Left lung (tissue), 10 donors: ENCODE results near the gene SCG5. TPM values are rescaled to one million over a fixed set of nuclear protein-coding genes. Genes with fewer than 3 reads are reported as not detected.

ENCODE experiments used
- ATAC-seq: fragments of 200-7000 bp; cut with Tn5 transposase; one replicate; pipeline ENCODE4 v1.9.1; 2020; ENCODE audit warnings: moderate library complexity
- DNase-seq, 4 donors: peaks; one replicate each; pipeline ENCODE4 v3.0.0-alpha.2; 2013 to 2020
- H3K27ac ChIP-seq, 2 donors: fragments of 200-600 bp; sonication (generic) in 1 of 2; one replicate each; pipeline versions ENCODE4 v1.5.0 to v1.8.0; 2020 to 2021
- H3K27me3 ChIP-seq, 2 donors: fragments of 200-600 bp; sonication (generic) in 1 of 2; one replicate each; pipeline versions ENCODE4 v1.5.0 to v1.8.0; 2020 to 2021
- H3K36me3 ChIP-seq, 2 donors: fragments of 200-600 bp; sonication (generic) in 1 of 2; one replicate each; pipeline versions ENCODE4 v1.5.0 to v1.8.0; 2020 to 2021
- H3K4me1 ChIP-seq, 2 donors: fragments of 200-600 bp; one replicate each; pipeline ENCODE4 v1.8.0; 2021
- H3K4me3 ChIP-seq, 2 donors: fragments of 200-600 bp; sonication (generic) in 1 of 2; one replicate each; pipeline versions ENCODE4 v1.5.0 to v1.8.0; 2020 to 2021; ENCODE audit warnings: mild to moderate bottlenecking in 1 of 2
- H3K9me3 ChIP-seq, 2 donors: fragments of 200-600 bp; sonication (generic) in 1 of 2; one replicate each; pipeline versions ENCODE4 v1.5.0 to v1.8.0; 2020 to 2021
- intact Hi-C, 2 donors: fragments of 100-400 bp; cut with DNase I; formaldehyde crosslinking; loops; one replicate each; pipeline versions ENCODE4 v1.11.2 to v1.14.2; 2022
- polyA plus RNA-seq, 6 donors: library from polyadenylated mRNA; unstranded; fragments of 120-200 nt; gene quantifications; one replicate each; pipeline ENCODE4 v1.2.1, GENCODE V29; 2013; ENCODE audit not compliant: insufficient read length in 6 of 6
- total RNA-seq, 2 donors: library from RNA; stranded (reverse); fragmentation: NEBNext Ultra II Directional; extraction: Animal tissue kit (Norgen Biotek cat#: 25700); gene quantifications; one replicate each; pipeline ENCODE4 v1.2.1, GENCODE V29; 2021
- TF ChIP-seq, protein P1 (sequence below), 2 donors: fragments of 200-600 bp; sonication (generic) in 1 of 2; IDR thresholded peaks; one replicate each; pipeline versions ENCODE4 v1.5.0 to v1.8.0; 2021; ENCODE audit warnings: antibody characterized with exemption in 2 of 2
- donor health status: DM: no; HTN: yes; CAD: no.
- donor health status: DM: no; HTN: no; CAD: no.

The SCG5 gene
- total and polyA plus RNA-seq, 8 donors = 0.73 to 12.7 (median 7.7) TPM

DNA sequence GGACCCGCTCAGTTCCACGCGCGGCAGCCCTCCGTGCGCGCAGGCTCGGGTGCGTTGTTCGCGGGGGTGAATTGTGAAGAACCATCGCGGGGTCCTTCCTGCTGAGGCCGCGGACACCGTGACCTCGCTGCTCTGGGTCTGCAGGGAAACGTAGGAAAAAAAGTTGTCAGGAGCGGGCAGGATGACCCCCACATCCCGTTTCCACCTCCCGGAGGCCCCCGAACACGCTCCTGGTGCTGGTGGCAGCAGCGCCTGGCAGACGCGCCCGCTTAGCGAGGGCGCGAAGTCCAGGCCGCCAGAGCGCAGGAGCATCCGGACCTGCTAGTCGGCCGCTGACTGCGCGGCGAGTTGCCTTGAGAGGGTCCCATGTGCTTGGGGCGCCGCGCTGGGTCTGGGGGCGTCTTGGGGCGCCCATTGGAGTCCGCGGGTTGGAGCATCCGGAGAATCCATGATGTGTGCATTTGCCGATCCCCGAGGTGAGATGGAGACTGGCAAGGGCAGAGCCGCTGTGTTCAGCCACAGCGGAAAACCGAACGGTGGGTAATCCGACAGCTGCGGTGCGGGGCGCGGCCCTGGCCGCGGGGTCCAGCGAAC, 76.8 kb downstream of the SCG5 start:
- no peaks in the 10 kb centered on the region for H3K9me3 ChIP-seq

DNA sequence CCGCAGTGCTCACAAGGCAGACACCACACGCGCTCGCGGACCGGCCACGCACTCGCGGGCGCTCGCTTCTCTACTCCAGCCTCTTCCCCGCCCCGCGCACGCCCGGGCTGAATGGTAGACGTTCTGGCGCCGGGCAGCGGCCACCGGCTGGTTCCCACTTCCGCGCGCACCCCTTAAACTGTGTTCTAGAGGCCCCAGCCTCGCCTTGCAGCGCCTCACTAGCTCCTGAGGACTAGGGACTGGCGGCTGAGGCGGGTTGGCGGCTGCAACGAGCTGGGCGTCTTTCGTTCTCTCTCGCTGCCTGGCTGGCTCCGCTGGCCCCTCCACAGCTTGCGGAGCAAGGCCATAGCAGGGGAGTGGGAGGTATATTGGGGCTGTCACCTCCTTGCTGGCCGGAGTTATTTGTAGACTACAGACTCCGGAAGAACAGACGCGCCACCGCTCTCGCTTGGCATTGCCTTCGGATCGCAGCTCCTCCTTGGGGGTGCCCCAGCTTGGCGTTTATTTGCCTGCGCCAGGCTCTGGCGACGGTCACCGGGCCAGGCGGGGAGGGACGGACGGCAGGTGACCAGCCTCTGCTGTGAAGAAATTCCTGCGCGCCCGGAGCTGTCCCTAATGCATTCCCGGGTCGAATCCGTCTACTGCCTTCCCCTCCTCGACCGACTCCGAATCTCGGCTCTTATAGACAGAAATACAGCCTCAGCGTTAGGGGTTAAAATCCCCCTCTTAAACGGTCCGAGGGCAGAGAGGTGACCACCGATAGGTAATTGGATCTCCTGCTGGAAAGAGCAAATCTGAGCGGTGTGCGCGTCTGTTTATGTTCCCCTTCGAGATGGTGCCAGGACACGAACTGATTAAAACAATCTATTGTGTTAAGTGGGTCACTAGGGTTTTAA, 77.6 kb downstream of the SCG5 start:
- Histone ChIP-seq H3K27ac (no peak overlapping the region), H3K4me1 (peaks cover 15 to 21% of the 10 kb centered on the region in 2 donors), H3K36me3 (no peaks in the 10 kb centered on the region), H3K27me3 (peaks cover 63 to 84% of the 10 kb centered on the region in 2 donors), H3K4me3 (peak overlapping the region in 1 of 2 donors; percentile 17), H3K9me3 (no peaks in the 10 kb centered on the region)
- DNase-seq = peak in 1 of 4 donors; percentile 72
- peak; percentile 60 for ATAC-seq
- TF ChIP-seq, protein P1, sequence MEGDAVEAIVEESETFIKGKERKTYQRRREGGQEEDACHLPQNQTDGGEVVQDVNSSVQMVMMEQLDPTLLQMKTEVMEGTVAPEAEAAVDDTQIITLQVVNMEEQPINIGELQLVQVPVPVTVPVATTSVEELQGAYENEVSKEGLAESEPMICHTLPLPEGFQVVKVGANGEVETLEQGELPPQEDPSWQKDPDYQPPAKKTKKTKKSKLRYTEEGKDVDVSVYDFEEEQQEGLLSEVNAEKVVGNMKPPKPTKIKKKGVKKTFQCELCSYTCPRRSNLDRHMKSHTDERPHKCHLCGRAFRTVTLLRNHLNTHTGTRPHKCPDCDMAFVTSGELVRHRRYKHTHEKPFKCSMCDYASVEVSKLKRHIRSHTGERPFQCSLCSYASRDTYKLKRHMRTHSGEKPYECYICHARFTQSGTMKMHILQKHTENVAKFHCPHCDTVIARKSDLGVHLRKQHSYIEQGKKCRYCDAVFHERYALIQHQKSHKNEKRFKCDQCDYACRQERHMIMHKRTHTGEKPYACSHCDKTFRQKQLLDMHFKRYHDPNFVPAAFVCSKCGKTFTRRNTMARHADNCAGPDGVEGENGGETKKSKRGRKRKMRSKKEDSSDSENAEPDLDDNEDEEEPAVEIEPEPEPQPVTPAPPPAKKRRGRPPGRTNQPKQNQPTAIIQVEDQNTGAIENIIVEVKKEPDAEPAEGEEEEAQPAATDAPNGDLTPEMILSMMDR (IDR thresholded peaks at IDR 0.05) = no peak
- intact Hi-C loops = no loop called here

More for the DNA sequence above, 76.8 kb downstream of the SCG5 start:
- peak in 1 of 4 donors; percentile 74 for DNase-seq
- no peaks in the 10 kb centered on the region for H3K36me3 ChIP-seq
- peaks cover 68 to 87% of the 10 kb centered on the region in 2 donors for H3K27me3 ChIP-seq
- no peak overlapping the region for H3K27ac ChIP-seq
- ATAC-seq = peak; percentile 32
- H3K4me3 ChIP-seq = peak overlapping the region in 1 of 2 donors; percentile 17
- intact Hi-C loops = no loop called here
- TF ChIP-seq, protein P1 (IDR thresholded peaks at IDR 0.05) = no peak
- H3K4me1 ChIP-seq = peaks cover 15 to 21% of the 10 kb centered on the region in 2 donors

DNA sequence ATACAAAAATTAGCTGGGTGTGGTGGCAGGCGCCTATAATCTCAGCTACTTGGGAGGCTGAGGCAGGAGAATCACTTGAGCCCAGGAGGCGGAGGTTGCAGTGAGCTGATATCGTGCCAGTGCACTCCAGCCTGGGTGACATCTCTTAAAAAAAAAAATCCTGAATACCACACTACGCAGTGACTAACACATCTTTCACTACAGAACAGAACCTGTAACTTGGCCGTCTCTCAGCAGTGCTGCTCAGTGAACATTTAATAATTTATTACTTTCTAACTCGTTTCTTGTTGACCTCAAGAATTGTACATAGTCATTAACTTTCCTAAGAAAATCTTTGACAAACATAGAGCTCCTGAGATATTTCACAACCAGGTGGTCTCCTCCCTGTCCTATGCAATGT, 80.1 kb downstream of the SCG5 start:
- H3K36me3 ChIP-seq = no peaks in the 10 kb centered on the region
- no peak overlapping the region for H3K4me3 ChIP-seq
- H3K9me3 ChIP-seq = no peaks in the 10 kb centered on the region
- ATAC-seq (no peak), DNase-seq (no peak)
- TF ChIP-seq, protein P1 (IDR thresholded peaks at IDR 0.05) = no peak
- peaks cover 15 to 21% of the 10 kb centered on the region in 2 donors for H3K4me1 ChIP-seq
- H3K27me3 ChIP-seq = peaks cover 37 to 61% of the 10 kb centered on the region in 2 donors
- no peak overlapping the region for H3K27ac ChIP-seq
- intact Hi-C loops = no loop called here

DNA sequence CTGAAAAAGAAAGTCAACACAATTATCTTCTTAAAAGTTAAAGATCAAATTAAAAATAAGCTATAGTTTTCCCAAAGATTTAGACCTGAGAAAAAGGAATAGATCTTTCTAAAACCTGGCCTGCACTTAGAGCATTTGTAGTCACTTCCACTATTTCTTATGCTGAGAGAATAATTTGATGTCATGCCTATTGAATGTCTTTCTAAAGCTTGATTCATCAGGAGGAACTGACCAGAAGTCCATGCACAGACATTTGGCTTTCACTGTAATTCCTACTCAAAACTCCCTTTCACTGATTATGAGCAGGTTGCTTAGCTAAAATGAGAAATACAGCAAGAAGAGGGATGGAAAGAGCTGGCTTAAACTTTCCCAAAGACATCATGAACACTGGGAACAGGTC, 80.6 kb downstream of the SCG5 start:
- no peaks in the 10 kb centered on the region for H3K9me3 ChIP-seq
- H3K27me3 ChIP-seq = peaks cover 32 to 55% of the 10 kb centered on the region in 2 donors
- TF ChIP-seq, protein P1 (IDR thresholded peaks at IDR 0.05) = no peak
- no peak overlapping the region for H3K27ac ChIP-seq
- peaks cover 15 to 21% of the 10 kb centered on the region in 2 donors for H3K4me1 ChIP-seq
- ATAC-seq (no peak), DNase-seq (no peak)
- no peaks in the 10 kb centered on the region for H3K36me3 ChIP-seq
- H3K4me3 ChIP-seq = no peak overlapping the region
- intact Hi-C loops = no loop called here
